Fibroblast of pulmonary artery (primary cell): ENCODE data around the gene MUC22.

Source experiments
- DNase-seq: peaks from one replicate; pipeline ENCODE4 v3.0.0-alpha.2; 2010; ENCODE audit warnings: low read depth
- H3K4me3 ChIP-seq: replicated peaks from 2 replicates; pipeline ENCODE4 v1.5.1; 2011; ENCODE audit warnings: low read depth, mild to moderate bottlenecking, control low read depth, low read length, moderate library complexity
- TF ChIP-seq, protein P1 (sequence below): IDR thresholded peaks from 2 replicates; pipeline ENCODE4 v1.5.1; 2011; ENCODE audit warnings: mild to moderate bottlenecking, control low read depth, low read length, inconsistent platforms; ENCODE audit errors: missing control alignments

MUC22 gene

DNA sequence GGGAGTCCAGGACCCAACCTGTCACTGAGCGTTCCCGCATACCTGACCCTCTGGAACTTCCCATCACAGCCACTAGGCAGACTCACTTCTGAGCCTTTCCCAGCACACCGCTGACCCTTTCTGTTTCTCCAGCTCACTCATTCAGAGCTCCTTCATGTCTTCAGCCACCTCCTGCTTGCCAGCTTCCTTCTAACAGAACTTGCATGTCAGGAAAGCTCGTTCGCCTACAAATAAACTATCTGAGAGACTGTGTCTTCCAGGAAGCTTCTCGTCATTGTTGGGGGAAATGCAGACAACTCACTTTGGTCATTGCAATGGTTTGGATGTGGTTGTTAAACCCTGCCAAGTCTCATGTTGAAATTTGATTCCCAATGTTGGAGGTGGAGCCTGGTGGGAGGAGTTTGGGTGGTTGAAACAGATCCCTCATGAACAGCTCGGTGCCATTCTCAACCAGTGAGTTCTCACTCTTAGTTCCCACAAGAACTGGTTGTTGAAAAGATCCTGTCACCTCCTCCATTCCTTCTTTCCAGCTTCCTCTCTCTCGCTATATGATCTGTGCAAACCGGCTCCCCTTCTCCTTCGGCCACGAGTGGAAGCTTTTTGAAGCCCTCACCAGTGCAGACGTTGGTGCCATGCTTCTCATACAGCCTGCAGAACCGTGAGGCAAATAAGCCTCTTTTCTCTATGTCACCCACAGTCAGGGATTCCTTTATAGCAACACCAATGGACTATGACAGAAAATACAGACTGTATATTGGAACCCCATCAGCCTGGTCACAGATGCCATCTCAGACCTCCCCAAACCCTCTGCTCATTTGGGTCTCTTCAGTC, 28.1 kb upstream of the MUC22 start:
- TF ChIP-seq, protein P1, sequence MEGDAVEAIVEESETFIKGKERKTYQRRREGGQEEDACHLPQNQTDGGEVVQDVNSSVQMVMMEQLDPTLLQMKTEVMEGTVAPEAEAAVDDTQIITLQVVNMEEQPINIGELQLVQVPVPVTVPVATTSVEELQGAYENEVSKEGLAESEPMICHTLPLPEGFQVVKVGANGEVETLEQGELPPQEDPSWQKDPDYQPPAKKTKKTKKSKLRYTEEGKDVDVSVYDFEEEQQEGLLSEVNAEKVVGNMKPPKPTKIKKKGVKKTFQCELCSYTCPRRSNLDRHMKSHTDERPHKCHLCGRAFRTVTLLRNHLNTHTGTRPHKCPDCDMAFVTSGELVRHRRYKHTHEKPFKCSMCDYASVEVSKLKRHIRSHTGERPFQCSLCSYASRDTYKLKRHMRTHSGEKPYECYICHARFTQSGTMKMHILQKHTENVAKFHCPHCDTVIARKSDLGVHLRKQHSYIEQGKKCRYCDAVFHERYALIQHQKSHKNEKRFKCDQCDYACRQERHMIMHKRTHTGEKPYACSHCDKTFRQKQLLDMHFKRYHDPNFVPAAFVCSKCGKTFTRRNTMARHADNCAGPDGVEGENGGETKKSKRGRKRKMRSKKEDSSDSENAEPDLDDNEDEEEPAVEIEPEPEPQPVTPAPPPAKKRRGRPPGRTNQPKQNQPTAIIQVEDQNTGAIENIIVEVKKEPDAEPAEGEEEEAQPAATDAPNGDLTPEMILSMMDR, result peak; percentile 42
- DNase-seq, result peak; percentile 79
- peak overlapping the region; percentile 40 for H3K4me3 ChIP-seq

DNA sequence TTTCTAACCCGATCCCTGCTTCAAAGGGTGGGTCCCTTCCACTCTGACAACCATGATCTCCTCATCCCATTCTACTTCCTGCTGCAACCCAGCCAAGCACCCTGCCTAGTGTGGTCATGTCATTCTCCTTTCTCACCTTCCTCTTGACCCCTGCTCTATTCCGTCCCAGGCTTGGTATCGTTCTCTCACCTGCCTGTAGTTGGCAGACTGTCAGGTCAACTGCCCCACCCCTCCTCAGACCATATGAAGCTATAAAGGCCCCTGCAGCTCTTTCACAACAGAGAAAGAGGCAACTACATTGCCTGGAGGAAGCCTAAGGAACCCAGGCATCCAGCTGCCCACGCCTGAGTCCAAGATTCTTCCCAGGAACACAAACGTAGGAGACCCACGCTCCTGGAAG, 26.8 kb upstream of the MUC22 start, which contains the start of gene MUC21:
MUC21 (plus strand) TSS at position 280 of the 400 bp plus-strand sequence. CDS start 241 bp downstream, outside the sequence.
- TF ChIP-seq, protein P1, result no peak
- no peak within 1 kb of the TSS for H3K4me3 ChIP-seq
- no peak for DNase-seq

DNA sequence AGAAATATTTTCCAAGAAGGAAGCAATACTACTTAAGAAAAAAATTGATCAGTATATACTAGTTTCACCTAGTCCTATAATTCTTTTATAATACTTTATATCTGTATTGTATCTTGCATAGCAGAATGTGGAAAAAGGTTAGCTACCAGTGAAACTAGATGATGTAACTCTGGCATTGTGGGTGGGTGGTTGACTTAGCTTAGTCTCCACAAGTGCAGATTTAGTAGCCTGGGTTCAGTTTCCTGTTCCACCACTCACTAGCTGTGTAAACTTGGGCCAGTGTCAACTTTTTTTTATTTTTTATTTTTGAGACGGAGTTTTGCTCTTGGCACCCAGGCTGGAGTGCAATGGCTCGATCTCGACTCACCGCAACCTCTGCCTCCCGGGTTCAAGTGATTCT, 24.8 kb upstream of the MUC22 start:
- no peak overlapping the region for H3K4me3 ChIP-seq
- TF ChIP-seq, protein P1, result no peak
- no peak for DNase-seq

DNA sequence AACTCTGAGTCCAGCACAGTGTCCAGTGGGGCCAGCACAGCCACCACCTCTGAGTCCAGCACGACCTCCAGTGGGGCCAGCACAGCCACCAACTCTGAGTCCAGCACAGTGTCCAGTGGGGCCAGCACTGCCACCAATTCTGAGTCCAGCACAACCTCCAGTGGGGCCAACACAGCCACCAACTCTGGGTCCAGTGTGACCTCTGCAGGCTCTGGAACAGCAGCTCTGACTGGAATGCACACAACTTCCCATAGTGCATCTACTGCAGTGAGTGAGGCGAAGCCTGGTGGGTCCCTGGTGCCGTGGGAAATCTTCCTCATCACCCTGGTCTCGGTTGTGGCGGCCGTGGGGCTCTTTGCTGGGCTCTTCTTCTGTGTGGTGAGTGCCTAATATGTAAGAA, 23.0 kb upstream of the MUC22 start:
- TF ChIP-seq, protein P1, result no peak
- H3K4me3 ChIP-seq, result no peak overlapping the region
- no peak for DNase-seq

DNA sequence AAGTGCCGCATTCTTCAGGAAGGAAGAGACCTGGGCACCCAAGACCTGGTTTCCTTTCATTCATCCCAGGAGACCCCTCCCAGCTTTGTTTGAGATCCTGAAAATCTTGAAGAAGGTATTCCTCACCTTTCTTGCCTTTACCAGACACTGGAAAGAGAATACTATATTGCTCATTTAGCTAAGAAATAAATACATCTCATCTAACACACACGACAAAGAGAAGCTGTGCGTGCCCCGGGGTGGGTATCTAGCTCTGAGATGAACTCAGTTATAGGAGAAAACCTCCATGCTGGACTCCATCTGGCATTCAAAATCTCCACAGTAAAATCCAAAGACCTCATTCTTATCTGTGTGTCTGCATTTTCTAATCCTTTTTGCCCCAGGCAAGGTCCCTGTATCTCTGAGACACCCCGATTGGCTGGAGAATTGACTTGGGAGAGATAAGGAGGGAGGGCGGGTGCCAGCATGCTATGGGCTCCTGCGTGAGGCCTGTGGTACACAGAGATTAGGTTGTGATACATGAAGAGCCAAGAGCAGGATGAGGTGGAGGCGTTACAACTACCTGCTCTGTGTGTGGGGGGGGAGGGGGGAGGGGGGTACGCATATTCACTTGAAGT, 22.0 kb upstream of the MUC22 start:
- TF ChIP-seq, protein P1, result no peak
- DNase-seq, result no peak
- no peak overlapping the region for H3K4me3 ChIP-seq

DNA sequence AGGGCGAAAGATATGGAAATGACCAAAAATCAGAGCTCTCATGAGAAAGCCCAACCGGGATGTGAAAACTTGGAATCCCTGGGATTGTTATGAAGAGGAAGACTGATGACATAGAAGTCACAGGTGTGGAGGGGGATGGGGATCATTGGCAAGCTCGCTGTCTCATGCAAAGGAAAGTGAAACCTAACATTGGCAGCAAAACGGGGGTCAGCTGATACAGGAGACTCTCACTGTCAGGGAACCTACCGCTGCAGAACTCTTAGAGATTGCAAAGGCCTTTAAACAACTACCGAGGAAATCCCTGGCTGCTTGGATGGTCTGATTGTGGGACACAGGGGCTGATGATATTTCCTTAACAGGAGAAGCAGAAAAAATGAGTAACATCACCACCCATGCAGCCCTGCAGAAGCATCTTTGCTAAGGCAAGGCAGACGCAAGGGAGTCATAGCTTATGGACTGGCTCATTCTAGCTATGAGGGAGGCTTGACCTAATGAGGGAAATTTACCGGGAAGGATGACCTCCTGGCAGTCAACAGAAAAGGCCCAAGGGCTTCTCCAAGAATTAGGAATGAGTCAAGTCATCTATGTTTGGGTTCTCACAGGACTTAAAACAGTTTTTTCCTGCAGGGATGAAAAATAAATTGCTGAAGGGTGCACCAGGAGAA, 19.7 kb upstream of the MUC22 start:
- no peak for DNase-seq
- TF ChIP-seq, protein P1, result no peak
- H3K4me3 ChIP-seq, result no peak overlapping the region
